HG02981 (cell line): Measurements from ENCODE around the gene RCSD1.
"Not testable (repeated sequence)": the region's sequence is repeated elsewhere in the genome, so short reads cannot be mapped to it uniquely, and the experiment has no call there.

Experiments used
- ATAC-seq: cut with Tn5 transposase; IDR thresholded peaks from one replicate; pipeline ENCODE4 v1.9.1; 2021; ENCODE audit warnings: mild to moderate bottlenecking, moderate library complexity; ENCODE audit not compliant: unreplicated experiment

Gene RCSD1

DNA sequence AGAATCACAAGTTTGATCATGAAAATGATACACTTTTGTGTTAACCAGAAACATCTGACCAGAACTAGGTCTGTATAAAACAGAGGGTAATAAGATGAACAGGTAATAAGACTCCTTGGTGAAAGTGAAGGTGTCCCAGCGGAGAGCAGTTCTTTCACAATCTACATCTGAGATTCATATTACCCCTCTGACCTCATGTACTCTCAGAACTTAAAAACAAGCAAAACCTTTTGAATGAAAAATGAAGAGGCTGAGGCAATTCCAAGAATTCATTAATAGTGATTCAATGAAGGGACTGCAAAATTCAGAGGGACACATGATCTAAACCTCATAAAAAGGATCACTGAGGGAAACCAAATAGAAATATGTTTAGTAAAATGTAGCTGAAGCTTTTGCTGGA is 80.8 kb downstream of the RCSD1 start:
- no peak for ATAC-seq

DNA sequence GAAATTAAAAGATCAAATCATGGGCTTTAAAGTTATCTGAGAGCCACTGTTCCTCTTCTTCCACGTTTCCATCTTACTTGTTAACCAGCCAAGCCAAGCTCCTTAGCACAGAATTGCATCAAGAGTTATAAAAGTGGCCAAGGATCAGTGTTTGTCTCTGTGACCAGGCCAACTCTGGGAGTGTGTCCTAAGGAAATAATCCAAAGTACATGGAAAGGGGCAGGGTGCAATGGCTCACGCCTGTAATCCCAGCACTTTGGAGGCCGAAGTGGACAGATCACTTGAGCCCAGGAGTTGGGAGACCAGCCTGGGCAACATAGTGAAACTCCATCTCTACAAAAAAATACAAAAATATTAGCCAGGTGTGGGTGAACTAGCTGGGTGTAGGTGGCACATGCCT is 81.8 kb downstream of the RCSD1 start:
- no peak for ATAC-seq

- ATAC-seq: no peak
Observed at GRCh38 chr1:167713330-167714081, 83.5 kb downstream of the RCSD1 start.

GRCh38 chr1:167714098-167714438 is 84.0 kb downstream of the RCSD1 start:
- ATAC-seq: peak; percentile 46

GRCh38 chr1:167714439-167715156 is 84.6 kb downstream of the RCSD1 start:
- peak; percentile 49 for ATAC-seq

DNA sequence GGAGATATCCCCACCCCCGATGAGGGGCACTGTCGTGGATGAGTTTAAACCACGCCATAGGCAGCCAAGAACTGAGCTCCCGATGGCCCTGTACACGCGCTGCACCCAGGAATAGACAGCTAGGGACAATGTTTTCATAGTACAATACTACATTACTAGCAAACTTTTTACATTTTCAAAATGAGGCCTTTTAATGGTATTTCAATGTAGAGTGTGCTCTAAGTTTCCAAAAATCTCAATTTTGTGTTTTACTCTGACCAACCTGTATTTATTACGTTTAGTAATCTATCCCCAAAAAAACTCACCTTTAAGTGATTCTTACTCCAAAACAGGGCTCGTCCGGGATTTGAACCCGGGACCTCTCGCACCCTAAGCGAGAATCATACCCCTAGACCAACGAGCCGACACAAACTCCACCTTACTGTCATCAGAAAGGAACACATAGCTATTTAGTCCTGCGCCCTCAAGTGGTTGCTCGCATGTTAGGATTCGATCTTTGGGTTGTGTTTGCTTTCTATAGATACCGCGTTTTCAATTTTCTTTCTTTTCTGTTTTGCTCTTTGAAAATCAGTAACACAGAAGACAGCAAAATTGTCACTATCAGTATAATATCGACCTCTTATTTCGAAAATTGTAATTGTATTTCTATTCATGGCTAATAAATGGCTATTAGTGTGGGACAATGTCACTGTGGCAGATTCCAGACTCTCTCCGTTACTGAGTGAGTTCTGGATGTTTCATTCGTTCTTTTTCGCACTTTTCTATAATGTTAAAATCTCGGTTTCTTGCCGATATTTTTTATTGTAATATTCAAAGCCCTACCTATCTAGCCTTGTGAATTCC is 85.3 kb downstream of the RCSD1 start:
- peak; percentile 32 for ATAC-seq

DNA sequence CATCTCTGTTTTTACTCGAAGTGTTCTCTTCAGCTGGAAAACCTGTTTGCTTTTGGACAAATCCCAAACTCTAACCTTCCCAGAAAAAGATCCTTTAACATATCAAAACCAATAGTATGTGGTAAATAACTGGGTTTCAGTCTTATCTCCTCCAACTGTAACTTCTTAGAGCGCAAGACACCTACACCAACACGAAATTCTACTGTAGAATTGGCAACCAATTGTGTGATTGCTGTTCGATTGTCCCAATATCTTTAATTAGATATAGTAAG is 85.9 kb downstream of the RCSD1 start:
- ATAC-seq: no peak

GRCh38 chr1:167717351-167717750 is 87.3 kb downstream of the RCSD1 start:
- no peak for ATAC-seq

DNA sequence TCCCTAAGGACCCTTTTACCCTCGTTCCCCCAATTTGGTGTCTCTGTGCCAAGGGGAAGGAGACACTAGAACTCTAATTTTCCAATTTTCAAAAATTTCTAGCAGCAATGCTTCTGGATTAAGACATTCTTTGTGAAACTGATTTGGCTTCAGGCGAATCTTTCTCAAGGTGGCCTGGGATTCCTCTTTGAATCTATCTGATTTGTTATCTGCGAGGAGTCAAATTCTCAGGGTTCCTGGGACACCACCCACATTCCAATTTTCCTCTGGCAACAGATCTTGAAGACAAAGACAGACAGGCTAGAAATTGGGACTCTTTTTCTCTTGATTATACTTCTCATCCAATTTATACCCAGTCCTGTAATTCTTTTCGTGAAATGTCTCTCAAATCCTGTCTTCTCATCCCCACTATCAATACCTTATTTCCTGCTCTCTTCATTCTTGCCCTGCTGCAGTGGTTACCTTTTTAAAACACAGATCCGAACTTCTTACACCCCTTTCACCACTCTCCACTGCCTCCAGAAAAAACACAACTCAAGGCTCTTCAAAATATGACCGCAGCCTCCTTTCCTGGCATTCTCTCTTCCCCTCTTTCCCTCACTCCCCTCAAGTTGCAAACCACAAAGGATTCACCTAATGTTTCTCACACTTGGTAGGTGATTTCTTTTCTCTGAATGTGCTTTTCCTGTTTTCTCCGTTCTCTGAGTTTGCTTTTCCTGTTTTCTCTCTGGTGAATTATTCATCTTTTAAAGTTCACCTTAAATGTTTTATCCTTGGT is 89.1 kb downstream of the RCSD1 start:
- ATAC-seq: no peak

DNA sequence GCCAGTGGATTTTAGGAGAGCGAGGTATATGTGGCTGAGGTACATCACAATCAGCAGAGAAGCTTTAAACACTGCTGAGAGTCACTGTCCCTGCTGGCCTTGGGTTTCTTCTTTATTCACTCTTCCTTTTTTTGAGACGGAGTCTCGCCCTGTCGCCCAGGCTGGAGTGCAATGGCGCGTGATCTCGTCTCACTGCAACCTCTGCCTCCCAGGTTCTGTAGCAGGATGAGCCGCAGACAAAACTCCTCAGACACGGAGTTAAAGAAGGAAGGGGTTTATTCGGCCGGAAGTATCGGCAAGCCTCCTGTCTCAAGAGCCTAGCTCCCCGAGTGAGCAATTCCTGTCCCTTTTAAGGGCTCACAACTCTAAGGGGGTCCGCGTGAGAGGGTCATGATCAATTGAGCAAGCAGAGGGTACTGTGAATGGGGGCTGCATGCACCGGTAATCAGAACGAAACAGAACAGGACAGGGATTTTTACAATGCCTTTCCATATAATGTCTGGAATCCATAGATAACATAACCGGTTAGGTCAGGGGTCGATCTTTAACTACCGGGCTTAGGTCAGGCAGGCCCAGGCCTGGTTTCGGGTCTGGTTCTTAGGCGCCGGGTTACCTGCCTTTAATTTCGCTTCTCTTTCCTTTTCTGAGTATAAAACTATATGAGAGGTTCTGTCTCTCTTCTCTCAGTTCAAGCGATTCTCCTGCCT is 89.8 kb downstream of the RCSD1 start:
- ATAC-seq: not testable (repeated sequence)

- ATAC-seq: no peak
Observed at GRCh38 chr1:167720965-167721616, 91.1 kb downstream of the RCSD1 start.

DNA sequence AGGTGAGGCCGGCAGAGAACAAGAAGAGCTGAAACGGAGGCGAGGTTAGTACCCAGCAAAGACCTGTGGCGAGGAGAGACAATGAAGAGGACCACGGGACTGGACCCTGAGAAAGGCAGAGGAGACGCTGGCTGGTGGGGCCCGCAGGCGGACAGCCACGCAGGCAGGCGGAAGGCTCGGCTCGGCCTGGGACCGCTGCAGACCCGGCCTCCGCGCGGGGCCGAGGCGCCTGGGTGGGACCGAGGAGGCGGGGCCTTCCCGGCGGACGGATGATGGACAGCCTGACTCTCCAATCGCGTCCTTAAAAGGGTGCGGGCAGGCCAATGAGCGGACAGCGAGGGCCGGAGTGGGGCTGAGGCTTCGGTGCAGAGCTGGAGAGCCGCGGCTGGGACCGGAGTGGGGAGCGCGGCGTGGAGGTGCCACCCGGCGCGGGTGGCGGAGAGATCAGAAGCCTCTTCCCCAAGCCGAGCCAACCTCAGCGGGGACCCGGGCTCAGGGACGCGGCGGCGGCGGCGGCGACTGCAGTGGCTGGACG is 91.7 kb downstream of the RCSD1 start, which contains the start of gene MPZL1:
Gene MPZL1 (plus strand): TSS at position 366 of the 535 bp plus-strand sequence. CDS start 170 bp downstream, outside the sequence.
- ATAC-seq: peak; percentile 90

DNA sequence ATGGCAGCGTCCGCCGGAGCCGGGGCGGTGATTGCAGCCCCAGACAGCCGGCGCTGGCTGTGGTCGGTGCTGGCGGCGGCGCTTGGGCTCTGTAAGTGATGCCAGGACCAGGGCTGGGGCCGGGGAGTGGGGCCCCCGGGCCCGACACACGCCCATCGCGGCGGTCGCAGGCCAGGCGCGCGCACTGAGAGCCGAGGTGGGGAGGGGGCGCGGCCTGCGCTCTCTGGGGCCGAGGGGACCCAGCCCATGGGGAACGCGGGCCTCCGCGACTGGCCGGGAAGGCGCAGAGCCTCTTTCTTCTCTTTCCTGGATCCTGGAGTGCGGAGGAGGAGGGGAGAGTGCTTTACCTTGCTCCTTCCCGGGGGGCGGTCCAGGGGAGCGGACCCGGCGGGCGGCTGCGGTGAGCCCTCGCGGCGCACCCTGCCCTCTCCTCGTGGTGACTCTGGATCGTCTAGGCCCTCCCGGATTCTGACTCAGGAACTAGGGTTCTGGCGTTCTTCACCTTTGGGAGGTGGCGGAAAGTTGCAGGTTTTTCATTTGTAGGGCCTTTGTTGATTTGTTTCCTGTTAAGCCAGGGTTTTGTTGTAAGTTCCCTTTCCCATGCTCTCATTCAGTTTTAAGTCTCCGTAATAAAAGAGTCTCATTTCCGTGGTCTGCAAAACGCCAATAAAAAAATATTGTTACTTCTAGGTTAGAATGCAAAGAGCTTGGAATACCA is 92.3 kb downstream of the RCSD1 start:
- peak; percentile 35 for ATAC-seq

DNA sequence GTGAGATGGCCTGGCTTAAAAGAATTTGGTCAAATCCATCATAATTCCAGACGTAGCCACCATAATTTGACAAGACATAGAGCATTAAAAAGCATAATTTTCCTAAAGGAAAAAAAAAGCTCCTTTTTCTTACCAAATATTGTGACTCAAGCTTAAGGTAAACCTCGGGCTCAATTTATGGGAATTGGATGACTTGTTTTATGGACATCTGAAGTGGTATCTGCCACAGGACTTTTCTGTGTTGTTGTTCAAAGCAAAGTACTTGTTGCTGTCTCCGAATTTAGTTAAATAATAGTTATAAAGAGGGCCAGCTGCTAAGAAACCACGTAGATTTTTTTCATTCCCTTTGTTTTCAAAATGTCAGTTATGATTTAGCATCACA is 92.8 kb downstream of the RCSD1 start:
- no peak for ATAC-seq

DNA sequence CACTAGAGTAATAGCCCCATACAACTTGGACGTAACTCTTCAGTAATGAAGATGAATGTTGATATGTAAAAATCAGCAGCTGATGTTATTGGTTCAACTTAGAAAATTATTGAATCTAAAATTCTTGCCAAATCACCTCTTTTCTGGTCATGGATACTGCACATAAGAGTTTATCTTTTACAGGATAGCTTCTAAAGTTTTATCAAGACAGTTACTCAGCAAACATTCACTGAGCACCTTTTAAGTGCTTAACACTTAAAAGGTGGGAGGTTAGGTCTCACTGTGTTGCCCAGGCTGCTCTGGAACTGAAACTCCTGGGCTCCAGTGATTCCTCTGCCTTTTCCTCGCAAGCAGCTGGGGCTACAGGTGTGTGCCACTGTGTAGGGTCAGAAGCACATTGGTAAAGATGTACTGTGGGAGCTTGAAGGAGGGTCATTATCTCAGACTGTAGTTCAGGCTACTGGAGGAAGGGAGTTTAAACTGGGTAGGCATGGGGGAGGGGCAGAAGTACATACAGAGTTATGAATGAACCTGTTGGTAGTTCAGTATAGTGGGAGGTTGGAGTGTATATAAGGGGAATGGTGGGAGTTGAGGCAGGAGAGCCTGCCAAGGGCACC is 93.8 kb downstream of the RCSD1 start:
- no peak for ATAC-seq

- no peak for ATAC-seq
Observed at GRCh38 chr1:167726008-167726407, 96.0 kb downstream of the RCSD1 start.

DNA sequence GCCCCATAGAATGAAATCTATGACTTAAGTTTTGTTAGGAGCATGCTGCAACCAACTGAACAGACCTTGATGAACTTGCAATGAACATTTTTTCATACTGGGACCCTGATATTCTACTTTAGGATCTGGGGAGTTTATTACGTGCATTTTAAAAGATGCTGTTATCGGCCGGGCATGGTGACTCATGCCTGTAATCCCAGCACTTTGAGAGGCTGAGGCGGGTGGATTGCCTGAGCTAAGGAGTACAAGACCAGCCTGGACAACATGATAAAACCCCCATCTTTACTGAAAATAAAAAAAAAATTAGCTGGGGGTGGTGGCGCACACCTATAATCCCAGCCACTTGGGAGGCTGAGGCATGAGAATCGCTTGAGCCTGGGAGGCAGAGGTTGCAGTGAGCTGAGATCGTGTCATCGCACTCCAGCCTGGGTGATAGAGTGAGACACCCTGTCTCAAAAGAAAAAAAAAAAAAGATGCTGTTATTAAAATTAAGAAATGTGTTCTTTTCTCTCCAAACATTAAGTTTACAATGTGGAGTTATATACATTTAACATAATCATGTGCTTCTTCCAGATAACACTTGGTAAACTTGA is 98.9 kb downstream of the RCSD1 start:
- ATAC-seq: no peak

DNA sequence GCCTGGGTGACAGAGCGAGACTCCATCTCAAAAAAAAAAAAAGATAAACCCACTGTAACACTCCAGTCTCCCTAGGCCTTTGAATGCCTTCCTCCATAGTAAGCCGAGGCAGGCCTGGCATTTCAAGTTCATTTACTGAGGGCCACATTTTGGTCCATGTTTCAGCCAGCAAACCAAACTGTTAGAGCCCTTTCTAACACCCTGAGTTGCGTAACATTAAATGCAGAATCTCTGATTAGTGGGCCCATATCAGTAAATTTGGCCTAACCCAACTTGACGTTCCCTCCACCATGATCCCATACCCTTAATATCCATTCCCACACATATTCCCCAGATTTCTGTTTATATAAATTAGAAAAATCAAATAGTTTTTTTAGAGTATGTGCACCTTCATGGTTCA is 104.2 kb downstream of the RCSD1 start:
- ATAC-seq: no peak
